Gastrocnemius medialis (tissue), 4 donors: Measurements from ENCODE around the gene KAZN.

ENCODE experiments used
- POLR2A ChIP-seq, 2 donors: fragments of 450-650 bp; IDR thresholded peaks; one replicate each; pipeline ENCODE4 v1.6.1; 2017; ENCODE audit warnings: antibody characterized with exemption in 2 of 2, mild to moderate bottlenecking in 2 of 2, moderate library complexity in 2 of 2
- TF ChIP-seq, protein P1 (sequence below), 5 experiments: fragments of 450-650 bp in 3 of 5; fragments of 200-600 bp in 2 of 5; sonication (generic) in 2 of 5; IDR thresholded peaks in 4 of 5; conservative IDR thresholded peaks in 1 of 5; 1 replicate in 4 of 5; 2 replicates in 1 of 5; pipeline ENCODE4 v1.5.1; 2016 to 2019; ENCODE audit warnings: antibody characterized with exemption in 5 of 5, mild to moderate bottlenecking in 3 of 5, moderate library complexity in 3 of 5

DNA sequence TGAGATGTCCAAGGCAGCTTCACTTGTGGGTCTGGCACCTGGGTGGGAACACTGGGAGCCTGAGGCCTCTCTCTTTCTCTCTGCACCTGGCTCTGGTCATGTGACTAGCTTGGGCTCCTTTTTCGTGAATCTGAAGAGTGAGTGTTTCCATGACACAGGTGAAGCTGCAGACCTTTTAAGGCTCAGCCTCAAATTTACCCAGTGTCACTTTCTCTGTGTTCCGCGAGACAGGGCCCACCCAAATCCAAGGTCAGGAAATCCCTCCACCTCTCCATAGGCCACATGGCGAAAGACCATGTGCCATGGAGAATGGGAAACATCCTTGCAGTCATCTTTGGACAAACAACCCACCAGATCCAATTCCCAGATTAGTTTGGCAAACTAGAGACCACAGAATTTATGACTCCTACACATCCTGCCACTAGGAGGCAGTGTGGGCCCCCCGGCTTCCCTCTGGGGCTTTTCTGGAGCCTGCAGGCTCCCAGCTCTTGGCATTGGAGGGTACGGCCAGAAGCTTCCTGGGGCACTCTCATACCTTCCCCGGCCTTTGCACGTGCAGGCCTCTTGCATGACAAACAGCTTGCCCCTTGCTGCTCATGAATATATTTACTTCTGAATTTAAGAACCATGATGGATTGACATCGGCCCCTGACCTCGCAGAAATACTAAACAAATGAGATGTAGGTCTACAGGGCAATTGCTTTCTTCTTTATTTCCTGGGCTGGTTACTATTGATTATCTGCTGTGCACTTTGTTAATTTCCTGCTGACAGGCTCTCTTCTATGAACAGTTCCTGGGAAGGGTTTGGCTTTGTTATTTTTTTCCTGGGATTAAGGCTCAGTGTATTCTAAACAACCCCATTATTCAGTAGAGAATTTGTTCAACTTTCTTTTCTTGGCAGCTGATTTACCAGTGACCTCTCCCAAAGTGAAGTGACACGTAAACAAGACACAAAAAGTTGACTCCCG is 180.7 kb downstream of the KAZN start:
- TF ChIP-seq, protein P1, sequence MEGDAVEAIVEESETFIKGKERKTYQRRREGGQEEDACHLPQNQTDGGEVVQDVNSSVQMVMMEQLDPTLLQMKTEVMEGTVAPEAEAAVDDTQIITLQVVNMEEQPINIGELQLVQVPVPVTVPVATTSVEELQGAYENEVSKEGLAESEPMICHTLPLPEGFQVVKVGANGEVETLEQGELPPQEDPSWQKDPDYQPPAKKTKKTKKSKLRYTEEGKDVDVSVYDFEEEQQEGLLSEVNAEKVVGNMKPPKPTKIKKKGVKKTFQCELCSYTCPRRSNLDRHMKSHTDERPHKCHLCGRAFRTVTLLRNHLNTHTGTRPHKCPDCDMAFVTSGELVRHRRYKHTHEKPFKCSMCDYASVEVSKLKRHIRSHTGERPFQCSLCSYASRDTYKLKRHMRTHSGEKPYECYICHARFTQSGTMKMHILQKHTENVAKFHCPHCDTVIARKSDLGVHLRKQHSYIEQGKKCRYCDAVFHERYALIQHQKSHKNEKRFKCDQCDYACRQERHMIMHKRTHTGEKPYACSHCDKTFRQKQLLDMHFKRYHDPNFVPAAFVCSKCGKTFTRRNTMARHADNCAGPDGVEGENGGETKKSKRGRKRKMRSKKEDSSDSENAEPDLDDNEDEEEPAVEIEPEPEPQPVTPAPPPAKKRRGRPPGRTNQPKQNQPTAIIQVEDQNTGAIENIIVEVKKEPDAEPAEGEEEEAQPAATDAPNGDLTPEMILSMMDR (IDR thresholded peaks at IDR 0.05 in 4 of 5, conservative IDR thresholded peaks at IDR 0.05 in 1 of 5), result peak in 3 of 5 experiments; percentile 13 to 53 (median 41)
- TF ChIP-seq POLR2A (IDR thresholded peaks at IDR 0.05), result no peak
